ENCODE data around the gene LRMDA.
"Not testable (repeated sequence)": the region's sequence is repeated elsewhere in the genome, so short reads cannot be mapped to it uniquely, and the experiment has no call there.

The LRMDA gene

DNA sequence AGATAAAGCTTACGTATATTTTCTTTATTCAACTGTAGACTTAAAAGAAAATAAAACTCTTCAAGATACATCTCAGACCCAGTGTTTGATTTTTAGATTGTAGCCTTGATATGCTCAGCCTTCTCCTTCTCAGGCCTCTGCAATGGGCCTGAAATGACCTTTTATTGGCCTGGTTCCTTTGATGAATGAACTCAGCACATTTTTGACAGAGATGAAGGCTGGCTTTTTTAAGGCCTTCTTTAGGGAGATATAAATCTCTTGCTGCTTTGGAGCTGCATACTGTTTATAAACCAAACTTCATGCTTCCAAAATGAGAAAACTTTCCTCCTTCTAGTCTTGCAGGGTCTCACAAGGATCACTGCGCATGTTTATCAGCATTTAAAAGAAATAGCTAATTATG is 1049.8 kb downstream of the LRMDA start:
- no peak for DNase-seq (ENCODE audit: low read depth in 3 of 3)

DNA sequence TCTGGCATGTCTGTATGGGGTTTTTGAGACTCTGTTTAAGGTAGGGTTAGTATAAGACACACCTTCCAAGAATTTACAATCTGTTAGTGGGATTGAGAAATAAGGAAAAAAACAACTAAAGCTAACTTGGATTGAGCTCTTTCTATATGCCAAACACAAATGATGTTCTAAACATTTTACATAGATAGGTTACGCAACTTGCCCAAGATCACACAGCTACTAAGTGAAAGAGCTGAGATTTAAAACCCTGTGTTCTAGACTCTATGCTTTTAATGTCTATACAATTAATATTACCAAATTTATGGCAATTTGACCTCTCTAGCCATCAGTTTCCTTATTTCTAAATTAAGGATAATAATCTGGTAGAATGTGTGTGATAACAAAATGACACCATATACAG is 1056.2 kb downstream of the LRMDA start:
- DNase-seq (ENCODE audit: low read depth in 3 of 3) = no peak

DNA sequence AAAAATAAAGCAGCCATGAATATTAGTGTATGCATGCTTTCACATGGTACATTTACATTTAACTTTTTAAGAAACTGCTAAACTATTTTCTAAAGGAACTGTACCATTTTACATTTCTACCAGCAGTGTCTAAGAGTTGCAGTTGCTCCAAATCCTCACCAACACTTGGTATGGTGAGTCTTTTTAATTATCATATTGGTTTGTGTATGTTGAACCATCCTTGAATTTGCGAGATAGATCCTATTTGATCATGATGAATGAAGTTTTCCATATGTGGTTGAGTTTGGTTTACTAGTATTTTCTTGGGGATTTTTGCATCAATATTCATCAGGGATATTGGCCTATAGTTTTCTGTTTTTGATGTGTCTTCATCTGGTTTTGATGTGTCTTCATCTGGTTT is 1057.2 kb downstream of the LRMDA start:
- no peak for DNase-seq (ENCODE audit: low read depth in 3 of 3)

DNA sequence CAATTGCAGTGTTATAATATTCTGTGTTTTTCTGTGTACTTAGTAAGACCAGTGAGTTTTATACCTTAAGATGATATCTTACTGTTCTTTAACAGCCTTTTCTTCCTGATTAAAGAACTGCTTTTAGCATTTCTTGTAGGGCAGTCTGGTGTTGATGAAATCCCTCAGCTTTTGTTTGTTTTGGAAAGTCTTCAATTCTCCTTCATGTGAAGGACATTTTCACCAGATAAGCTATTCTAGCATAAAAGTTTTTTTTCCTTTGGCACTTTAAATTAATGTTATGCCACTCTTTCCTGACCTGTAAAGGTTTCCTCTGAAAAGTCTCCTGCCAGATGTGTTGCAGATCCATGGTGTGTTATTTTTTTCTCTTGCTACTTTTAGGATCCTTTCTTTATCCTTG is 1059.8 kb downstream of the LRMDA start:
- no peak for DNase-seq (ENCODE audit: low read depth in 3 of 3)

DNA sequence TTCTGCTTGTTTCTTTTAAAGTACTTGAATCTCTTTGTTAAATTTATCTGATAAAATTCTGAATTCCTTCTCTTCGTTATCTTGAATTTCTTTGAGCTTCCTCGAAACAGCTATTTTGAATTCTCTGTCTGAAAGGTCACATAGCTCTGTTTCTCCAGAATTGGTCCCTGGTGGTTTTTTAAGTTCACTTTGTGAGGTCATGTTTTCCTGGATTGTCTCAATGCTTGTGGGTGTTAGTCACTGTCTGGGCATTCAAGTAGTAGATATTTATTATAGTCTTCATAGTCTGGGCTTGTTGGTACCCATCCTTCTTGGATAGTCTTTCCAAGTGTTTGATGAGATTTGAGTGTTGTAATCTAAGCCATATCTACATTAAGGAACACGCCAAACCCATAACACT is 1060.6 kb downstream of the LRMDA start:
- no peak for DNase-seq (ENCODE audit: low read depth in 3 of 3)

DNA sequence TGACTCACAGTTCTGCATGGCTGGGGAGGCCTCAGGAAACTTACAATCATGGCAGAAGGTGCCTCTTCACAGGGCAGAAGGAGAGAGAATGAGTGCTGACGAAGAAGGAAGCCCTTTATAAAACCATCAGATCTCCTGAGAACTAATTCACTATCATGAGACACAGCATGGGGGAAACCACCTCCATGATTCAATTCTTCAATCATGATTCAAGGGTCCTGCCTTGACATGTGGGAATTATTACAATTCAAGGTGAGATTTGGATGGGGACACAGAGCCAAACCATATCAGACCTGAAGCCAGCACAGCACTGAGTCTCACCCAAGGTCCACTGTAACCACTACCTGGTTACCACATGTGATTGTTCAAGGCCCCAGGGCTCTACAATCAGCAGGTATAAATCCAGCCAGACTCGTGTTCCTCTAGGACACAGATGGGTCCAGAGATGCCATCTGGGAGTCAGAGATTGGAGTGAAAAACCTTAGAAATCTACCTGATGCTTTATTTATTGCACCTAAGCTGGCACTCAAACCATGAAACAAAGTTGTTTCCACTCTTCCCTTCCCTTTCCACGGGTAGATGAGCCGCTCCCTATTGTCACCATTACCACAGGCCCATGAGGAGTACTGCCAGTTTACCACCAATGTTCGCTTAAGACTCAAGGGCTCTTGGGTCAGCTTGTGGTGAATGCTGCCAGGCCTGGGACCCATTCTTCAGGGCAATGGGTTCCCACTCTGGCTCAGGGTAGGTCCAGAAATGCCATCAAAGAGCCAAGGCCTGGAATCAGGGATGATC is 1061.5 kb downstream of the LRMDA start:
- no peak for DNase-seq (ENCODE audit: low read depth in 3 of 3)

DNA sequence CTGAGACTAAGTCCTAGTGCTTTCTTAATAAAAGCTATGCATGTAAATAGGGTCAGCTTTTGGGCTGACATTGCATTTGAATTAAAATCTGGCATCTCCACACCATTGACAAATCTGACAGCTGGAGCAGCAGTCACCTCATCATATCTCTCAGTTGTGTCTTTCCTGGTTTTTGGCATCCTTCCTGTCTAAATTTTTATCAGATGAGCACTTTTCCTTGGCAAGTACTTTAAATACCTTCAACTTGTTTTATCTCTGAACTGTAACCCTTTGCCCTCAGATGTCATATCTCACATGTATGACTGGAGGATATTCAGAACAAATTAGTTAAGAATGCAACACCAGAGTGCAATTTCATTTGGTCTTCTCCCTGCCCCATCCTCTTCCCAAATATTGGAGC is 1066.2 kb downstream of the LRMDA start:
- DNase-seq (ENCODE audit: low read depth in 3 of 3) = no peak

DNA sequence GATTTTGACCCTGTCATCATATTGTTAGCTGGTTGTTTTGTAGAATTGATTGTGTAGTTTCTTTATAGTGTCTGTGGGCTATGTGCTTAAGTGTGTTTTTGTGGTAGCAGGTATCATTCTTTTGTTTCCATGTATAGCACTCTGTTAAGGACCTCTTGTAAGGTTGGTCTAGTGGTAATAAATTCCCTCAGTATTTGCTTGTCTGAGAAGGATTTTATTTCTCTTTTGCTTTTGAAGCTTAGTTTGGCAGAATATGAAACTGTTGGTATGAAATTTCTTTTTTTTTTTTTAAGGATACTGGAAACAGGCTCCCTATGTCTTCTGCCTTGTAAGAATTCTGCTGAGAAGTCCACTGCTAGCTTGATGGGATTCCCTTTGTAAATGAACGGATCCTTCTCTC is 1073.4 kb downstream of the LRMDA start:
- DNase-seq (ENCODE audit: low read depth in 3 of 3) = no peak

DNA sequence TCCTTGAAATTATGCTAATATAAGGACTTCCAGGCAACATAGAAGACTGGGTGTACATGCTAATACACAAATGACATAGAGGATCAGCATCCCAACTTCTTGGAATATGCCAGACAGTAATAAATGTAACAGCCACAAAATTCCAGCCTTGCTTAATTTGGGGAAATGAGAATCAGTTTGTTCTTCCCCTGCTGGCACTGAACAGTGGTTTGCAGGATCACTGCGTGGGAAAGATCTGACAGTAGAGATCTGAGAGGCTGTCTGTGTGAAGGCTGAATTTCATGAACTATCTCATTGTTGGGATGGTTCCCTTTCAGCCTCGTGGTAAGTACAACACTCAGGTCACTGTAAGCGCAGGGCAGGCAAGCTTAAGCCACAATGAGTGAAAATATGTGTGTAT is 1078.0 kb downstream of the LRMDA start:
- DNase-seq (ENCODE audit: low read depth in 3 of 3) = no peak

DNA sequence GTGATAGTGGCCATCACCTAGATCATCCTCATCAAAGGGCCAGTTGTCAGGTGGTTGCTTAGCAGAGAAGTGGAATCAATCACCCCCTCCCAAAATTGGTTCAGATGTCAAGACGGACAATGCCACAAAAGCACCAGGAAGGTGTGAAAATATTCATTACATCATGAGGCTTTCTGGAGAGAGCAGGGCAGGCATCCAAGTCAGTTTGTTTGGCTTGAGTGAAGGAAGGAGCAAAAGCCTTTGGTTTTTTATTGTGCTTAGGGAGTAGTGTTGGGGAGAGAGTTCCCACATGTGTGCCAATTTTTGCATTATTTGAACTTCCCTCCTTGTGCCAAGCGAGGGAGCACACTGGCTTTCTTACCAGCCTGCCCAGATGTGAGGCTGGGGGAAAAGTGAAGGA is 1082.9 kb downstream of the LRMDA start:
- DNase-seq (ENCODE audit: low read depth in 3 of 3) = no peak

DNA sequence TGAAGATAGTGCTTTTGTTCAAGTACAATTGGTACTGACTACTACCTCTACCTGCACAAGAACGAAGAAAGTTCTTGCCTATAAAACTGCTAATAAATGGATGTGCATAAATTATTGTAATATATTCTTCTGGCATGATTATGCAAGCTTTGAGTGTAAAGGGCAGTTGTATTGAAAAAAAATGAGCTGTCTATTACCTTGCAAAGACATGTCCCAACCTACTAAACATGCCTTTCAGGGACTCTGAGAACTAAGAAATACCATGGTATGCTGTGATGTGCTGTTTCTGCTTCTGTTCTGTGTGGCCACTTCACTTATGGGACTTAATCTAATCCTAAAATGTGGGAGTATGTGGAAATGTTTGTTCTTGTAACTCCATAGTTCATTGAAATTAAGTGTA is 1083.4 kb downstream of the LRMDA start:
- DNase-seq (ENCODE audit: low read depth in 3 of 3) = no peak

DNA sequence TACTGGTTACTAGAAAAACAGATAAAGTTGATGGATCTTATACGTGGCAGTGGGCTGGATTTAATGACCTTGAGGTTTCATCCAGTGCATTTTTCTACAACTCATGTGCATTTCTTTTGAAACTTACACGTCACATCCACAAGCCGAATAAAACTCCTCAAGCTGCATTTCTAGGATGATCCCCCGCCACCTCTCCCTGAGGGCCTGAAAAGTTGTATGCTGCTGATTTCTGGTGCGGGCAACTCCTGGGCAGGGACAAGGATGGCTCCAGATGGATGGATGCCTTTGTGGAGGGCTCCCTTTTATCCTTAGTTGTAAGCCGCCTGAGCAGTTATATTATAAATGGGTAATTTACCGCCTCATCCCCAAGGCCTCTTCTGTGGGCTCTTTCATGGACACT is 1091.1 kb downstream of the LRMDA start:
- DNase-seq (ENCODE audit: low read depth in 3 of 3) = no peak

DNA sequence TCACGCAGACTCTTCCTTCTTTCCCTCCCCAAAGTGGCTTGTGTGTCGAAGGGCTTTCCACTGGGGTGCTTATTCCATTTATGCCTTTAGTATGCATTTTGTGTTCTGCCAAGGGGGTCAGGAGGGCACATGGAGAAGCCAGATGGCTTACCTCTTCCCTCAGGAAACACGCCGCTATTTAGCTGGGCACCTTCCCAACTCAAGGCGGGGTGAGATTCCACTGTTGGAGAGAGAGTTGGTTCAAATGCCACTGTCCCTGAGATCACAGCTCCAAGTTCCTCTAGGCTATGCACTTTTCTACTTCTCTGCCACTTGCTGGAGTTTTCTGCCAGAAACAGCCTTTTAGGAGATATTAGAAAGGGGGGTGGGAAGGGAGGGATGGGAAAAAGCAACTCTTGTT is 1091.8 kb downstream of the LRMDA start:
- no peak for DNase-seq (ENCODE audit: low read depth in 3 of 3)

DNA sequence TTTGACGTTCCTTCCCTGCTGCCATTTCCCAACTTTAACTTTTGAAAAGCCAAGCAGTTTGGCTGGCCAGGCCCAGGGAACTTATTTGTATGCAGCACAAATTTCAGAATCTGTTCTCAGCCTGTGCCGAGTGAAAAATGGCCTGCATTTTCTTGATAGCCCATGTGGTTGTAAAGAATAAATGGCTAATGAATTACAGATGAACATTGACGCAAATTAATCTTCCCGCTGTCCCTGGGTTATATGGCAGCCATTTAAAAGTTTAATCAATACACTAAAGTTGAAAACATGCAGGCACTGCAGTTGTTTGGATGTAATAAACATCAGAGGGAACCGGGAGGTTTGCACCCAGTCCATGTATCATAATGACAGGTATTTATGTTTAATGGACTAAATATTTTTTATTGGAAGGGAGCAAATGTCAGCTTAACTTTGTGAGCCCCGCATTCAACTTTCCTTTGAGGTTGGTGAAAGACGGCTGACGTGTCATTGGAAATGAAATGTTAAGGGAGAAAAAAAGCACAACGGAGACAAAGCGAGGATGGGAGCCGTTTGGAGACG is 1092.4 kb downstream of the LRMDA start:
- DNase-seq (ENCODE audit: low read depth in 3 of 3) = no peak

DNA sequence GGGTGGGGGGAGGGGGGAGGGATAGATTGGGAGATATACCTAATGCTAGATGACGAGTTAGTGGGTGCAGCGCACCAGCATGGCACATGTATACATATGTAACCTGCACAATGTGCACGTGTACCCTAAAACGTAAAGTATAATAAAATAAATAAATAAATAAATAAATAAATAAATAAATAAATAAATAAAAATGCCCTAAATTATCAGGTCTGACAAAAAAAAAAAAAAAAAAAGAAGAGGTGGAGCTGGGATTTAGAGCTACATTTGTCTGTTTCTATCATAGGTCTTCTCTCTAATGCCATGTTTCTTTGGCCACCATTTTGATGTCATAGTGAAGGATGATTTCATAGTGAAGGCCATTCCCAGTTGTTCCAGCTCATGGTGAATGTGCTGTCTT is 1095.4 kb downstream of the LRMDA start:
- not testable (repeated sequence) for DNase-seq (ENCODE audit: low read depth in 3 of 3)

DNA sequence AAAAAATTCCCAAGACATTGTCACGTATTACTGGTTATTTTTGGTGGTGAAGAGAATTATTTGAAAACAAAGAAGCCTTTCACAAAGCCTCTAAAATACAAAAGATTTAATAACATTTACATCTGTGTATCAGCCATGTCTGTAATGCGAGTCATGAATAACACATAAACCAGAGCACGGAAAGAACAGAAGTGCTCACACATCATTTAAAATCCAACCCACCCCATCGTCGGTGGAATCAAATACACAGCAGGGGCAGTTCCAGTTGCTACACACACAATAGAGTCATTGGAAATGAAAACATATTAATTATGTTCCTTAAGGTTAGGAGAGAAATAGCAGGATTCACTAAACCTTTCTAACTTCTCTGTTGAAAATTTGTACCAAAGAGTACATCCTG is 1108.9 kb downstream of the LRMDA start:
- DNase-seq (ENCODE audit: low read depth in 3 of 3) = no peak

DNA sequence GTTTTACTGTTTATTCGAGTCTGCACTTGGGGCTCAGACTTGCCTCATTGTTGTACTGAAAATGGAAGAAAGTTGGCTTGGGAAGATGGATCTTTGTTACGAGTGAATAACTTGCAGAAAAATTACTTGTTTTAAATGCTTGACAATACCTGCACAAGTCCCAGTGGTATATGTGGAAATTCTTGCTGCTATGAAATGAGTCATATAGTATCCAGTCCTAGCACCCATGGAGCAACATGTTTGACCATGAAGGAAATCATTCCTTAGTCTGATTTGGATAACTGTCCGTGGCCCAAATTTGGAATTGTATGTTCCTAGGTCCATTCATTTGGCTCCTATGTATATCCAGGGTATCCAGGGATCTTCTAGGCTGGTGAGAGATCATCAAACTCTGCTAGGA is 1109.4 kb downstream of the LRMDA start:
- DNase-seq (ENCODE audit: low read depth in 3 of 3) = no peak

DNA sequence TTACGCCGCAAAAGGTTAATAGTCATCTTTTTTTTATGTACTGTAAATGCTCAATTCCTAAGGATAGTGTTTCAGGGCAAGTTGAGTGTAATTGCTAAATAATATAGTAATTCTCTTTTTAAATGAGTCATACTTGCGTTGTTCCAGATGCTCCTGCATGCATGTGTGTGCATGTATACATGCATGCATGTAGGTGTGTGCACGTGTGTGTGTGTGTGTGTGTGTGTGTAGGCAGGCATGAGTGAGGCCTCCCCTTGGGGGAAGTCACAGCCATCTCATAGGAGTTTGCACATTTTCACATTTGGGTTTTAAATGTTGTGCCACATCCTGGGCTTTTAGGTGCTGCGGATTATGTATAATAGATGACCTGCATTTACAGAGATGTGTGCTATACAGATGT is 1110.4 kb downstream of the LRMDA start:
- no peak for DNase-seq (ENCODE audit: low read depth in 3 of 3)

DNA sequence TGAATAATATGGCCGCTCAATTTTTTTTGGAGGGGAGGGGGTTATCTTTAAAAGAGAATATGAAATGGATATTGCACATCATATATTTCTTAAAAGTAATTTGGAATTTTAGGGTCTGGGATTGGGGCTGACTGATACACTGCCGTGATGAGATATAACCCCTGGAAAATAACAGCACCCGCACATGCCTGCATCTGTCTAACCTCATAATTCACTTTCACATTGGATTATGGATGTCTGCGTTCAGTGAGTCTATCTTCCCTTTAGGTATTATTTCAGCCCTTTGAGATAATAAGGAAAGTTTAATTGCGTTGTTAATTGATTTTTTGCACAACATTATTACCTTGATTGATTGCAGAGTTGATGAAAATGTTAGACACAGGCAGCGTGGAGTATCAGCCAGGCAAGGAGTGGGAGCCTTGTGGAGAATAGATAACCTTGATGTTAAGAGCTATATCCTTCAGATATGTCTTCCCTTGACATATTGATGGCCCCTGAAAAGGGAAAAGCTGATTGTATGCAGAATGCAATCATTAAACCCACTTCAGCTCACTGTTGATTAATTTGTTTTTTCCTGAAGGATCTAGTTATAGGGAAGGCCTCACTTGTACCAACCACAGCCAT is 1111.0 kb downstream of the LRMDA start:
- no peak for DNase-seq (ENCODE audit: low read depth in 3 of 3)

DNA sequence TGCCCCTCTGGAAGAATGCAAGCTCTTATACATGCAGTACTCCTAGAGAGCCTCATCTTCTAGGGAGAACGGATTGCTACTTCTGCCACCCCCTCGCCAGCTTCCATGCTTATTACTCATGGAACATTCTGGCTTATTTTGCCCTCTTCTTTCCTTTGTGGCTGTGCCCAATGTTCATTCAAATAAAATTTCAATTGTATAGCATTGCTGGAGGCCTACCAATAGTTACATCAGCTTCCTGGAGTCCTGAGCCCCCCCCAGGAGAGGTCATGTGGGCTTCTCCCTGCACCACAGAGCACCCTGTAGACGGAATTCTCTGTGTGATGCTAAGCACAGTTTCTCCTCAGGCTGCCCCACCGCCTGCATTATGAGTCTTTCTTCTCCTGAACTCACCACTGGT is 1112.2 kb downstream of the LRMDA start:
- no peak for DNase-seq (ENCODE audit: low read depth in 3 of 3)

DNA sequence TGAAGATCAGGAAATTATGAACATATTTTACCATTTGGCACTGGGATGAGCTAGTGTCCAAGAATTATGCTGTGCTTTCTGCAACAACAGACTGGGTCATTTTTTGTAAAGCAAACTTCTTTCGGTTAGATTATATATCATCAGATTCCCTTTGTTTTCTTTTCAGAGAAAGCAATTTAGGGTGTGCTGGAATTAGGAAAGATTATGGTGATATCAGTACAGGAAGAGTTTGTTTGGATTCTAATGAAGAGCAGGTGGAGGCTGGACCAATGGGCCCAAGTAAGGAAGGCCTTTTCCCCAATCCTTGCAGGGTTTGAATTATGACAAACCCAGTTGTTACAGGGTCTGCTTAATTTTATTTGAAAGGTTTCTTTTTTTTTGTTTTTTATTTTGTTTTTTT is 1113.4 kb downstream of the LRMDA start:
- no peak for DNase-seq (ENCODE audit: low read depth in 3 of 3)

DNA sequence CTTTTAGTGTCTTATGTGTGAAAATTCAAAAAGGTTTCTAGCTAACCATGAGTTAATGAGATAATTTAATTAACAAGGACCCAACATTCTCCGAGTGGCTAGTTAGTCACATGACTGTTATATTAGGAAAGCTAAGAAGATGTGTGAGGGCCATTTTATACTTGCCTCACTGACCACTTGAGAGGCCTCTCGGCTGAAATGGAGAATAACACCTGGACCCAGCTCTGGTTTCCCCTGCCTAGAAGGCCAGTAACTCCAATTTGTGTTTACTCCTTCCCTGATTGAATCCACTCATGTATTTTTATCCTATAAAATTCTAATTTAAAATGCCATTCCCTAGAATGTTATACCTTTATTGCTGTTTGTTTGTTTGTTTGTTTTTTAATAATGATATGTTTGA is 1115.0 kb downstream of the LRMDA start:
- DNase-seq (ENCODE audit: low read depth in 3 of 3) = no peak

DNA sequence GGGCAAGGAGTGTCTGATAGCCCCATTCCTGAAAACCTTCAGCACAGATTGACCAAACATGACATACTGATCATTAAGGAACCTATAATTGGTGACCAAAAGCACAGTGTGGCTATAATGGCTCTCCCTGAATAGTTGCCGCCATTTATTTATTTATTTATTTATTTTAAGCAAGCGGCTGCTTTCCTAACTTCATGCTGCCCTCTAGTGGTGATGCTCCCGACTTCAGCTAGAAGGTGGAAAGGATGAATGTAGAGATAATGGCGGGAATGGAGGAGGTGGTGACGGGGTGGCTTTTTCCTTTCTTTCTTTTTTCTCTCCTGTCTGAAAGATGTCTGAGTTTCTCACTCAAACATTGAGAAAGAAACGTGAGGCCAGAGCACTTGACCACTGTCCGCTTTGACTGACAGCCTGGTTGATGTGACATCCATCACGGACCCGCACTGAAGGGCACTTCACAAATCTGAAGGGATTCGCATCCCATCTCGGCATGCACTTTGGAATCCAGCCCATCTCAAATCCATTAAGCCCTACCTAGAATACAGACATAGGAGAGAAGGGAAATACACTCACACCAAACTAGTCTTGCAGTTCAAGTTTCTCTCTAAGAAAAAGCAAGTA is 1116.0 kb downstream of the LRMDA start:
- DNase-seq (ENCODE audit: low read depth in 3 of 3) = peak in 1 of 3 experiments; percentile 5
